Right lobe of liver (tissue), 4 donors: ENCODE measurements around the gene ZNF804A.

Experiments
- POLR2A ChIP-seq: fragments of 450-650 bp; IDR thresholded peaks from one replicate; pipeline ENCODE4 v1.6.1; 2017; ENCODE audit warnings: antibody characterized with exemption, mild to moderate bottlenecking
- TF ChIP-seq, protein P1 (sequence below), 4 donors: fragments of 200-600 bp in 3 of 4; fragments of 450-650 bp in 1 of 4; IDR thresholded peaks; one replicate each; pipeline versions ENCODE4 v1.5.1 to v1.8.0; 2016 to 2022; ENCODE audit warnings: antibody characterized with exemption in 4 of 4, mild to moderate bottlenecking in 2 of 4
- donor health status: DM: no; HTN: no; CAD: no.
- donor health status: DM: no; HTN: no; CAD: no.
- donor health status: DM: no; HTN: yes; CAD: no.

DNA sequence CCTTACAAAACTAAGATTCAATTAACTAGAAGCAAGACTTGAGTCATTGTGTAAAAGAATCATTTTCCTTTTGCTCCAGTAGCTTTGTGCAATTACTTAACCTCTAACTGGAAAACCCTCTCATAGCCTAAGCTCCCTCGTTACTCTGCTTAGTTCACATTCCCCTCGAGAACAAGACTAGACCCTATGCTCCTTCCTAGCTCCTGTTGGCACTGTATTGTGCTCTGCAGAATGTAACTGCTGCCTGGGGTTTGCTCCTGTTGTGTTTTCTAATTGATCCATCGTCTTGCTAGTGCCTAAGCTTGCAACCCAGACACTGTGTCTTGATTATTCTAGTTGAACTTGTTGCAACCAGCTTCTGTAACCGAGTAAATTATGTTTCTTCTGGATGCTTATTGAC, 347.0 kb downstream of the ZNF804A start:
- TF ChIP-seq, protein P1, sequence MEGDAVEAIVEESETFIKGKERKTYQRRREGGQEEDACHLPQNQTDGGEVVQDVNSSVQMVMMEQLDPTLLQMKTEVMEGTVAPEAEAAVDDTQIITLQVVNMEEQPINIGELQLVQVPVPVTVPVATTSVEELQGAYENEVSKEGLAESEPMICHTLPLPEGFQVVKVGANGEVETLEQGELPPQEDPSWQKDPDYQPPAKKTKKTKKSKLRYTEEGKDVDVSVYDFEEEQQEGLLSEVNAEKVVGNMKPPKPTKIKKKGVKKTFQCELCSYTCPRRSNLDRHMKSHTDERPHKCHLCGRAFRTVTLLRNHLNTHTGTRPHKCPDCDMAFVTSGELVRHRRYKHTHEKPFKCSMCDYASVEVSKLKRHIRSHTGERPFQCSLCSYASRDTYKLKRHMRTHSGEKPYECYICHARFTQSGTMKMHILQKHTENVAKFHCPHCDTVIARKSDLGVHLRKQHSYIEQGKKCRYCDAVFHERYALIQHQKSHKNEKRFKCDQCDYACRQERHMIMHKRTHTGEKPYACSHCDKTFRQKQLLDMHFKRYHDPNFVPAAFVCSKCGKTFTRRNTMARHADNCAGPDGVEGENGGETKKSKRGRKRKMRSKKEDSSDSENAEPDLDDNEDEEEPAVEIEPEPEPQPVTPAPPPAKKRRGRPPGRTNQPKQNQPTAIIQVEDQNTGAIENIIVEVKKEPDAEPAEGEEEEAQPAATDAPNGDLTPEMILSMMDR (IDR thresholded peaks at IDR 0.05): no peak
- TF ChIP-seq POLR2A: no peak
